Gastrocnemius medialis (tissue), 4 donors: ENCODE measurements around the gene ITGA4. TPM values are rescaled to one million over a fixed set of nuclear protein-coding genes. Genes with fewer than 3 reads are reported as not detected.

ENCODE experiments used
- ATAC-seq, 2 donors: fragments of 150-250 bp; one replicate each; pipeline ENCODE4 v1.9.1; 2016
- DNase-seq, 2 donors: peaks; one replicate each; pipeline ENCODE4 v3.0.0-alpha.2; 2019
- H3K27ac ChIP-seq, 4 donors: fragments of 200-600 bp; sonication (generic); 1 replicate in 1 of 4; 2 replicates in 3 of 4; pipeline ENCODE4 v1.5.1; 2016 to 2018; ENCODE audit warnings: mild to moderate bottlenecking in 2 of 4, moderate library complexity in 1 of 4
- H3K27me3 ChIP-seq, 3 donors: fragments of 200-600 bp; sonication (generic) in 2 of 3; 1 replicate in 1 of 3; 2 replicates in 2 of 3; pipeline versions ENCODE4 v1.5.1 to v1.6.0; 2016 to 2019; ENCODE audit warnings: mild to moderate bottlenecking in 1 of 3, moderate library complexity in 1 of 3
- H3K36me3 ChIP-seq, 2 donors: fragments of 200-600 bp; sonication (generic) in 1 of 2; one replicate each; pipeline ENCODE4 v1.5.1; 2017 to 2018
- H3K4me1 ChIP-seq, 2 donors: fragments of 200-600 bp; sonication (generic) in 1 of 2; one replicate each; pipeline ENCODE4 v1.5.1; 2016 to 2017; ENCODE audit warnings: mild to moderate bottlenecking in 2 of 2
- H3K4me3 ChIP-seq, 4 donors: fragments of 200-600 bp; sonication (generic) in 3 of 4; 1 replicate in 1 of 4; 2 replicates in 3 of 4; pipeline ENCODE4 v1.5.1; 2016 to 2019; ENCODE audit warnings: mild to moderate bottlenecking in 2 of 4
- H3K9me3 ChIP-seq, 3 donors: fragments of 200-600 bp; sonication (generic) in 2 of 3; 1 replicate in 1 of 3; 2 replicates in 2 of 3; pipeline ENCODE4 v1.5.1; 2016 to 2019
- CTCF ChIP-seq, 5 experiments: fragments of 450-650 bp in 3 of 5; fragments of 200-600 bp in 2 of 5; sonication (generic) in 2 of 5; IDR thresholded peaks in 4 of 5; conservative IDR thresholded peaks in 1 of 5; 1 replicate in 4 of 5; 2 replicates in 1 of 5; pipeline ENCODE4 v1.5.1; 2016 to 2019; ENCODE audit warnings: antibody characterized with exemption in 5 of 5, mild to moderate bottlenecking in 3 of 5, moderate library complexity in 3 of 5
- POLR2A ChIP-seq, 2 donors: fragments of 450-650 bp; IDR thresholded peaks; one replicate each; pipeline ENCODE4 v1.6.1; 2017; ENCODE audit warnings: antibody characterized with exemption in 2 of 2, mild to moderate bottlenecking in 2 of 2, moderate library complexity in 2 of 2
- in situ Hi-C, 4 donors: fragments of 200-750 bp; cut with MboI; loops; one replicate each; pipeline versions ENCODE4 v1.15.0 to v1.8.0; 2017; ENCODE audit warnings: low sequenced_read_pairs in 4 of 4
- intact Hi-C: fragments of 100-400 bp; cut with DNase I; formaldehyde crosslinking; loops from one replicate; pipeline ENCODE4 v1.15.1; 2023; ENCODE audit warnings: low total_unique reads
- total RNA-seq, 4 donors: library from RNA; depleted of rRNA; stranded (reverse); fragments of >200 nt; gene quantifications; one replicate each; pipeline versions ENCODE4 v1.1.0 to v1.2.3, GENCODE V29; 2016

Gene ITGA4
- total RNA-seq, 4 donors from 2014 or later, result 0.47 to 0.61 (median 0.55) TPM; not detected in 1

GRCh38 chr2:181523756-181524155 lies 66.6 kb downstream of the ITGA4 start:
- ATAC-seq (no peak), DNase-seq (no peak)
- TF ChIP-seq CTCF (IDR thresholded peaks at IDR 0.05 in 4 of 5, conservative IDR thresholded peaks at IDR 0.05 in 1 of 5) (no peak), POLR2A (IDR thresholded peaks at IDR 0.05) (no peak)
- H3K4me1 ChIP-seq, result no peaks in the 10 kb centered on the region
- H3K4me3 ChIP-seq, result no peak overlapping the region
- intact Hi-C loops (no loop called here), in situ Hi-C loops (no loop called here)
- H3K27me3 ChIP-seq, result no peaks in the 10 kb centered on the region
- H3K36me3 ChIP-seq, result no peaks in the 10 kb centered on the region
- no peaks in the 10 kb centered on the region for H3K9me3 ChIP-seq
- H3K27ac ChIP-seq, result no peak overlapping the region

DNA sequence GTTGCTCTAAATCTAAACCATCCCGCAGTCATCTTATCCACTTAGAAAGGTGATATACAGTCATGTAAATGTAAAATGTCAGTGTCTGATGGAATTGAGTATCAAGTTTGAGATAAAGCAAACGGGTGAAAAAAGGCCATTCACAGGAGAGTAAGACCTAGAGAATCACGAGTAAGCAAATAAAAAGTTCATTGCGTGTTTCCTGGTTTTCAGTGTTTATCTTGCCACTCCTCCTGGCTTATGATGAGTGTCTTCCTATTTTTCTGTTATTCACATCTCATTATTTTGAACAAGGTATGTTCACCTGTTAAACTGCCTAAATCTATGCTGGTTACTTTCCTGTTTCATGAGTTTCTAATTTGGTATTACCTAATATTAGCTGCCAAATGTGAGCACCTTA lies 68.8 kb downstream of the ITGA4 start:
- ATAC-seq, result no peak

GRCh38 chr2:181527058-181527457 lies 69.9 kb downstream of the ITGA4 start:
- in situ Hi-C loops, result no loop called here
- Histone ChIP-seq H3K27ac (no peak overlapping the region), H3K36me3 (no peaks in the 10 kb centered on the region), H3K4me1 (no peaks in the 10 kb centered on the region), H3K27me3 (no peaks in the 10 kb centered on the region), H3K4me3 (no peak overlapping the region), H3K9me3 (no peaks in the 10 kb centered on the region)
- ATAC-seq, result no peak
- TF ChIP-seq POLR2A (IDR thresholded peaks at IDR 0.05), result no peak
- no peak for TF ChIP-seq CTCF (IDR thresholded peaks at IDR 0.05 in 4 of 5, conservative IDR thresholded peaks at IDR 0.05 in 1 of 5)
- intact Hi-C loops, result no loop called here
- no peak for DNase-seq

More for the DNA sequence above, 68.8 kb downstream of the ITGA4 start:
- no peaks in the 10 kb centered on the region for H3K4me1 ChIP-seq
- H3K36me3 ChIP-seq, result no peaks in the 10 kb centered on the region
- H3K27me3 ChIP-seq, result no peaks in the 10 kb centered on the region
- in situ Hi-C loops, result no loop called here
- H3K27ac ChIP-seq, result no peak overlapping the region
- H3K4me3 ChIP-seq, result no peak overlapping the region
- intact Hi-C loops, result no loop called here
- TF ChIP-seq POLR2A (IDR thresholded peaks at IDR 0.05) (no peak), CTCF (IDR thresholded peaks at IDR 0.05 in 4 of 5, conservative IDR thresholded peaks at IDR 0.05 in 1 of 5) (no peak)
- H3K9me3 ChIP-seq, result no peaks in the 10 kb centered on the region
- no peak for DNase-seq

DNA sequence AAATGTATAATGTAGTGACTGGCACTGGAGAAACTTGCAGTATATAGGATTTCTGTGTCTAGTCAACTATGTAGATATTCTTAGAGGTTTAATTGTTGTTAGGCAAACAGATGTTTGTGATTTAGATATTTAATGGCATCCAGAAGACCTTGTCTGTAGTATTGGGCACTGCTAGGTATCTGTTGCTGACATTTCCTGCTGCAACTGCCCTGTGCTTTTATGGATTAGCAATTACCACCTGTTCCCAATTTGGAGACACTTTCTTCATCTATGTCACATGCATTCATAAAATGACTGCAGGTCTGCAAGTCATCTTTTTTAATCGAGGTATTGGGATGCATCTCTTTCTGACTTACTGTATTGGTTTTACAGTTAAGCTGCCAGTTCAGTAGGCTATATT lies 71.3 kb downstream of the ITGA4 start:
- TF ChIP-seq CTCF (IDR thresholded peaks at IDR 0.05 in 4 of 5, conservative IDR thresholded peaks at IDR 0.05 in 1 of 5), result no peak
- TF ChIP-seq POLR2A (IDR thresholded peaks at IDR 0.05), result no peak
- in situ Hi-C loops (no loop called here), intact Hi-C loops (no loop called here)
- Histone ChIP-seq H3K27me3 (no peaks in the 10 kb centered on the region), H3K4me3 (no peak overlapping the region), H3K36me3 (no peaks in the 10 kb centered on the region), H3K4me1 (no peaks in the 10 kb centered on the region), H3K27ac (no peak overlapping the region), H3K9me3 (no peaks in the 10 kb centered on the region)
- no peak for DNase-seq
- ATAC-seq, result no peak

DNA sequence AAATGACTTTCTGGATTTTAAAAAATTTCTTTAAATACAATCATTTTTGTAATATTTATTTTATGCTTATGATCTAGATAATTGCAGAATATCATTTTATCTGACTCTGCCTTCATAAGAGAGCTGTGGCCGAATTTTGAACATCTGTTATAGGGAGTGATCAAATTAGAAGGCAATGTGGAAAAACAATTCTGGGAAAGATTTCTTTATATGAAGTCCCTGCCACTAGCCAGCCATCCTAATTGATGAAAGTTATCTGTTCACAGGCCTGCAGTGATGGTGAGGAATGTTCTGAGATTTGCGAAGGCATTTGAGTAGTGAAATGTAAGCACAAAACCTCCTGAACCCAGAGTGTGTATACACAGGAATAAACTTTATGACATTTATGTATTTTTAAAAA lies 79.5 kb downstream of the ITGA4 start:
- intact Hi-C loops (no loop called here), in situ Hi-C loops (no loop called here)
- Histone ChIP-seq H3K27me3 (no peaks in the 10 kb centered on the region), H3K36me3 (no peaks in the 10 kb centered on the region), H3K4me3 (no peak overlapping the region), H3K4me1 (no peaks in the 10 kb centered on the region), H3K9me3 (no peaks in the 10 kb centered on the region), H3K27ac (no peak overlapping the region)
- no peak for DNase-seq
- ATAC-seq, result no peak
- TF ChIP-seq POLR2A (IDR thresholded peaks at IDR 0.05), result no peak
